D721Med (cell line): Measurements from ENCODE around the gene RASGEF1B.

Source experiments
- DNase-seq: peaks from one replicate; pipeline ENCODE4 v3.0.0; 2011; ENCODE audit warnings: low spot score; ENCODE audit not compliant: insufficient read length
- FAIRE-seq: peaks from 2 replicates; lab custom pipeline; 2011; peaks lifted over from hg19 to GRCh38; lab: Jason Lieb, UNC
- CTCF ChIP-seq: IDR thresholded peaks from 2 replicates; pipeline ENCODE4 v1.5.1; 2012; ENCODE audit warnings: mild to moderate bottlenecking, control low read depth; ENCODE audit not compliant: insufficient read depth; ENCODE audit errors: missing control alignments

The RASGEF1B gene

GRCh38 chr4:81460834-81461233 is 10.9 kb downstream of the RASGEF1B start:
- FAIRE-seq (peak; percentile 32), DNase-seq (no peak)
- TF ChIP-seq CTCF, result no peak

GRCh38 chr4:81460191-81460701 is 11.5 kb downstream of the RASGEF1B start:
- no peak for FAIRE-seq
- no peak for TF ChIP-seq CTCF
- no peak for DNase-seq

- no peak for DNase-seq
- no peak for FAIRE-seq
- no peak for TF ChIP-seq CTCF
Observed at GRCh38 chr4:81459228-81459627, 12.5 kb downstream of the RASGEF1B start.

GRCh38 chr4:81457921-81458520 is 13.7 kb downstream of the RASGEF1B start:
- DNase-seq (no peak), FAIRE-seq (no peak)
- no peak for TF ChIP-seq CTCF

- FAIRE-seq, result no peak
- TF ChIP-seq CTCF, result no peak
- no peak for DNase-seq
Observed at GRCh38 chr4:81457345-81457744, 14.4 kb downstream of the RASGEF1B start.

- no peak for TF ChIP-seq CTCF
- no peak for DNase-seq
- FAIRE-seq, result no peak
Observed at GRCh38 chr4:81455897-81456296, 15.8 kb downstream of the RASGEF1B start.

GRCh38 chr4:81454948-81455347 is 16.8 kb downstream of the RASGEF1B start:
- DNase-seq (no peak), FAIRE-seq (no peak)
- TF ChIP-seq CTCF, result no peak
